KMS-11 (cell line): ENCODE results near the gene CDH16.

Experiments used
- H2AFZ ChIP-seq: fragments of 200-600 bp; sonication (generic); 2 replicates; pipeline ENCODE4 v1.6.1; 2016; ENCODE audit warnings: antibody characterized with exemption, mixed run types, low read depth
- H3K27ac ChIP-seq: fragments of 200-600 bp; sonication (generic); 2 replicates; pipeline ENCODE4 v1.6.1; 2016; ENCODE audit warnings: mild to moderate bottlenecking, mixed run types
- H3K27me3 ChIP-seq: fragments of 200-600 bp; sonication (generic); 2 replicates; pipeline ENCODE4 v1.6.1; 2017; ENCODE audit warnings: mild to moderate bottlenecking, low read depth, mixed run types, moderate library complexity; ENCODE audit not compliant: insufficient read depth
- H3K36me3 ChIP-seq: fragments of 200-600 bp; sonication (generic); 2 replicates; pipeline ENCODE4 v1.6.1; 2017; ENCODE audit warnings: mild to moderate bottlenecking, mixed run types; ENCODE audit not compliant: insufficient read depth
- H3K4me1 ChIP-seq: fragments of 200-600 bp; sonication (generic); 2 replicates; pipeline ENCODE4 v1.6.1; 2016; ENCODE audit warnings: mild to moderate bottlenecking, low read depth, mixed run types; ENCODE audit not compliant: poor library complexity, severe bottlenecking
- H3K4me2 ChIP-seq: fragments of 200-600 bp; sonication (generic); 2 replicates; pipeline ENCODE4 v1.7.0; 2016; ENCODE audit warnings: mild to moderate bottlenecking, mixed run types
- H3K4me3 ChIP-seq: fragments of 200-600 bp; sonication (generic); IDR thresholded peaks from 2 replicates; pipeline ENCODE4 v1.6.1; 2017; ENCODE audit warnings: low read depth, low read length, mixed read lengths; ENCODE audit not compliant: insufficient read depth
- H3K79me2 ChIP-seq: fragments of 200-600 bp; sonication (generic); 2 replicates; pipeline ENCODE4 v1.6.1; 2016; ENCODE audit warnings: low read depth, mixed run types; ENCODE audit not compliant: insufficient read depth
- H3K9ac ChIP-seq: fragments of 200-600 bp; sonication (generic); 2 replicates; pipeline ENCODE4 v1.6.1; 2016; ENCODE audit warnings: mild to moderate bottlenecking, mixed run types
- H4K20me1 ChIP-seq: fragments of 200-600 bp; sonication (generic); 2 replicates; pipeline ENCODE4 v1.6.1; 2016; ENCODE audit warnings: mild to moderate bottlenecking, mixed run types; ENCODE audit not compliant: insufficient read depth
- TF ChIP-seq, protein P1 (sequence below): fragments of 200-600 bp; sonication (generic); conservative IDR thresholded peaks from 2 replicates; pipeline ENCODE4 v1.6.1; 2017; ENCODE audit warnings: low read depth, mild to moderate bottlenecking, antibody characterized with exemption, low read length, moderate library complexity, mixed read lengths

CDH16 gene

DNA sequence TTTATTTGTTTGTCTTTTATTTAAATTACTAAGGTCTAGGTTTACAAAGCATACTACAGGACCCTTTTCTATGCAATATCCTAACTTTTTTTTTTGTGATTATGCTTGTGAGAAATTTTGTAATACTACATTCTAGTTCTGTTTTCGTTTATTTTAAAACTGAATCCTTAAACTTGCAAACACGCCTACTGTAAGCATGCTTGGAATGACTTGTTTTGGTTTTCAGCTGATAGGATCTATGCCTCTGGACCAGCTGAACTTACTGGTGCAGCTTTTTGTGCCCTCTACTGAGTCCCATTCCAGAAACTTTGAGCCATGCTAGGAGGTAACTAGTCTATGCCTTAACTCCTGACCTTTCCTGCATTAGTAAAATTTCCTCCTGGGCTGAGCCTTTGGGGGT, 32.4 kb downstream of the CDH16 start:
- Histone ChIP-seq H3K4me1 (peaks cover 11% of the 10 kb centered on the region), H3K9ac (no peak overlapping the region), H2AFZ (no peak overlapping the region), H3K27ac (no peak overlapping the region), H3K4me2 (no peak overlapping the region), H3K27me3 (no peaks in the 10 kb centered on the region), H3K79me2 (peaks cover 18% of the 10 kb centered on the region; the same call in 1 of the 2 replicates), H3K36me3 (0 out of 2 replicates have a peak, but pooled peaks cover 5% of the 10 kb centered on the region), H3K4me3 (no peak overlapping the region), H4K20me1 (no peaks in the 10 kb centered on the region)
- TF ChIP-seq, protein P1, sequence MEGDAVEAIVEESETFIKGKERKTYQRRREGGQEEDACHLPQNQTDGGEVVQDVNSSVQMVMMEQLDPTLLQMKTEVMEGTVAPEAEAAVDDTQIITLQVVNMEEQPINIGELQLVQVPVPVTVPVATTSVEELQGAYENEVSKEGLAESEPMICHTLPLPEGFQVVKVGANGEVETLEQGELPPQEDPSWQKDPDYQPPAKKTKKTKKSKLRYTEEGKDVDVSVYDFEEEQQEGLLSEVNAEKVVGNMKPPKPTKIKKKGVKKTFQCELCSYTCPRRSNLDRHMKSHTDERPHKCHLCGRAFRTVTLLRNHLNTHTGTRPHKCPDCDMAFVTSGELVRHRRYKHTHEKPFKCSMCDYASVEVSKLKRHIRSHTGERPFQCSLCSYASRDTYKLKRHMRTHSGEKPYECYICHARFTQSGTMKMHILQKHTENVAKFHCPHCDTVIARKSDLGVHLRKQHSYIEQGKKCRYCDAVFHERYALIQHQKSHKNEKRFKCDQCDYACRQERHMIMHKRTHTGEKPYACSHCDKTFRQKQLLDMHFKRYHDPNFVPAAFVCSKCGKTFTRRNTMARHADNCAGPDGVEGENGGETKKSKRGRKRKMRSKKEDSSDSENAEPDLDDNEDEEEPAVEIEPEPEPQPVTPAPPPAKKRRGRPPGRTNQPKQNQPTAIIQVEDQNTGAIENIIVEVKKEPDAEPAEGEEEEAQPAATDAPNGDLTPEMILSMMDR: no peak

DNA sequence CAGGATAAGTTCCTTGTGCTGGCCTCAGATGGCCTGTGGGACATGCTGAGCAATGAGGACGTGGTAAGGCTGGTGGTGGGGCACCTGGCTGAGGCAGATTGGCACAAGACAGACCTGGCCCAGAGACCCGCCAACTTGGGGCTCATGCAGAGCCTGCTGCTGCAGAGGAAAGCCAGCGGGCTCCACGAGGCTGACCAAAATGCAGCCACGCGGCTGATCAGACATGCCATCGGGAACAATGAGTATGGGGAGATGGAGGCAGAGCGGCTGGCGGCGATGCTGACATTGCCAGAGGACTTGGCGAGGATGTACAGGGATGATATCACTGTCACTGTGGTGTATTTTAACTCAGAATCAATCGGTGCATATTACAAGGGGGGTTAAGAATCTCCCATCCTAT, 33.2 kb downstream of the CDH16 start:
- Histone ChIP-seq H3K27me3 (no peaks in the 10 kb centered on the region), H2AFZ (no peak overlapping the region), H3K27ac (no peak overlapping the region), H3K4me2 (no peak overlapping the region), H3K36me3 (0 out of 2 replicates have a peak, but pooled peaks cover 5% of the 10 kb centered on the region), H3K9ac (no peak overlapping the region), H3K79me2 (peaks cover 18% of the 10 kb centered on the region; the same call in 1 of the 2 replicates), H3K4me1 (peaks cover 11% of the 10 kb centered on the region), H3K4me3 (no peak overlapping the region), H4K20me1 (no peaks in the 10 kb centered on the region)
- TF ChIP-seq, protein P1: no peak

DNA sequence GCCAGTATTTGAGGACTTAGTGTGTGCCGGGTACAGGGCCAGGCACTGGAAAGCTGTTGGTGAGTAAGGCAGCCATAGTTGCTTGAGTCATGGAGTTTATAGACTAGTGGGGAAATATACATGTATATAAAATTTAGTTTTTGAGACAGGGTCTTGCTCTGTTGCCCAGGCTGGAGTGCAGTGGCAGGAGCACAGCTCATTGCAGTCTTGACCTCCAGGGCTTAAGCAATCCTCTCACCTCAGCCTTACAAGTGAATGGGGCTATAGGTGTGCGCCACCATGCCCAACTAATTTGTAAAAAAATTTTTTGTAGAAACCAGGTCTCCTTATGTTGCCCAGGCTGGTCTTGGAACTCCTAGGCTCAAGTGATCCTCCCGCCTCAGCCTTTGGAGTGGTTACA, 36.0 kb downstream of the CDH16 start:
- Histone ChIP-seq H3K9ac (no peak overlapping the region), H3K4me1 (peaks cover 33% of the 10 kb centered on the region), H3K27me3 (no peaks in the 10 kb centered on the region), H3K4me3 (no peak overlapping the region), H3K27ac (no peak overlapping the region), H3K4me2 (no peak overlapping the region; the same call in 1 of the 2 replicates), H2AFZ (no peak overlapping the region), H3K36me3 (0 out of 2 replicates have a peak, but pooled peaks cover 5% of the 10 kb centered on the region), H4K20me1 (no peaks in the 10 kb centered on the region), H3K79me2 (peaks cover 18% of the 10 kb centered on the region; the same call in 1 of the 2 replicates)
- TF ChIP-seq, protein P1: no peak

DNA sequence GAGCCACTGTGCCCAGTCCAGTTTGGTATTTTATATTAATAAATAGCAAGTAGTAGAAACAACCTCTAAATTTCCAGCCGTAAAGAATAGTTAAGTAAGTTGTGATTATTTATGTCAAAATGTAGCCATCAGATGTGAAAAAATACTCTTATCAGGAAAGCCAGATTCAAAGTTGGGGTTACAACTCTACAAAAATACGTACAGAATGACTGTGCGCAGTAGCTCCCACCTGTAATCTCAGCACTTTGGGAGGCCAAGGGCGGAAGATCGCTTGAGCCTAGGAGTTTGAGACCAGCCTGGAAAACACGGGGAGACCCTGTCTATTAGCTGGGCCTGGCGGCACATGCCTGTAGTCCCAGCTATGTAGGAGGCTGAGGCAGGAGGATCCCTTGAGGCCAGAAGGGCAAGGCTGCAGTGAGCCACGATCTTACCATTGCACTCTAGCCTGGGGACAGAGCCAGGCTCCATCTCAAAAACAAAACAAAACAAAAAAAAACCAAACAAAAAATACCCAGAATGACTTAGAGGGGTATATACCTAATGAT, 36.6 kb downstream of the CDH16 start:
- Histone ChIP-seq H3K4me3 (no peak overlapping the region), H3K36me3 (0 out of 2 replicates have a peak, but pooled peaks cover 5% of the 10 kb centered on the region), H4K20me1 (no peaks in the 10 kb centered on the region), H3K9ac (no peak overlapping the region), H3K4me1 (peaks cover 39% of the 10 kb centered on the region), H3K79me2 (peaks cover 18% of the 10 kb centered on the region; the same call in 1 of the 2 replicates), H2AFZ (no peak overlapping the region), H3K27me3 (no peaks in the 10 kb centered on the region), H3K4me2 (peak overlapping the region; percentile 94), H3K27ac (no peak overlapping the region)
- TF ChIP-seq, protein P1: no peak
